ENCODE data around the gene ZNF594.
"Not testable (repeated sequence)": the region's sequence is repeated elsewhere in the genome, so short reads cannot be mapped to it uniquely, and the experiment has no call there.

Gene ZNF594

DNA sequence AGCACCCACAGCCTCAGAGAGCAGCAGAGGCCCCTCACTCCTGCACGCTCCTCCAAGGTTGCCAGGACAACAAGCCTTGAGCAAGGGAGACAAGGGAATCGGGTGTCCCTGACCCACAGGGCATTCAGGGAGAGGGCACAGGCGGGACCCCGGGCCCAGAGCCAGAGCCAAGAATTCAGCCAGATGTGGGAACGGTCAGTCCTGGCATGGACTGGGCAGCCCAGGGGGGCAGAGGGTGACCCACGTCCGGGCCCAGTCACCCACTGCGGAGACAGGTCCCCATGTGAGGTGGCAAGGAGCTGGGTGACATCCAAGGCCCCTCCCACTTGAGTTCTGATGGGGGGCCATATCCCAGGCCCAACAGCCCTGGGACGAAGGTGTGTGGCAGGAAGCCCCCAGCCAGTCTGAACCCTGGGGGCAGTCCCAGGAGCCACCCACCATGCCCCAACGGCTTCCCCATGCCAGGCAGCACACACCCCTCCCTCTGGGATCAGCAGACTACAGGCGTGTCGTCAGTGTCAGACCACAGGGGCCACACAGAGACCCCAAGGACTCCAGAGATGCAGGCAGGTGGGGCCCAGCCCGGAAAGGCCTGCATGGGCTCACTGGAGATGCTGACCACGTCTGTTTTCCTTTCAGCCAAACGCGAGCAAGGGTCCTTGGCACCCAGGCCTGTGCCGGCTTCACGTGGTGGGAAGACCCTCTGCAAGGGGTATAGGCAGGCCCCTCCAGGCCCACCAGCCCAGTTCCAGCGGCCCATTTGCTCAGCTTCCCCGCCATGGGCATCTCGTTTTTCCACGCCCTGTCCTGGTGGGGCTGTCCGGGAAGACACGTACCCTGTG is 52.8 kb downstream of the ZNF594 start:
- in situ Hi-C loops (cut with MboI; ENCODE audit: low pct_unique_long_range_greater_than_20kb, low sequenced_read_pairs, unreplicated experiment): no loop called here
- TF ChIP-seq, protein P1, sequence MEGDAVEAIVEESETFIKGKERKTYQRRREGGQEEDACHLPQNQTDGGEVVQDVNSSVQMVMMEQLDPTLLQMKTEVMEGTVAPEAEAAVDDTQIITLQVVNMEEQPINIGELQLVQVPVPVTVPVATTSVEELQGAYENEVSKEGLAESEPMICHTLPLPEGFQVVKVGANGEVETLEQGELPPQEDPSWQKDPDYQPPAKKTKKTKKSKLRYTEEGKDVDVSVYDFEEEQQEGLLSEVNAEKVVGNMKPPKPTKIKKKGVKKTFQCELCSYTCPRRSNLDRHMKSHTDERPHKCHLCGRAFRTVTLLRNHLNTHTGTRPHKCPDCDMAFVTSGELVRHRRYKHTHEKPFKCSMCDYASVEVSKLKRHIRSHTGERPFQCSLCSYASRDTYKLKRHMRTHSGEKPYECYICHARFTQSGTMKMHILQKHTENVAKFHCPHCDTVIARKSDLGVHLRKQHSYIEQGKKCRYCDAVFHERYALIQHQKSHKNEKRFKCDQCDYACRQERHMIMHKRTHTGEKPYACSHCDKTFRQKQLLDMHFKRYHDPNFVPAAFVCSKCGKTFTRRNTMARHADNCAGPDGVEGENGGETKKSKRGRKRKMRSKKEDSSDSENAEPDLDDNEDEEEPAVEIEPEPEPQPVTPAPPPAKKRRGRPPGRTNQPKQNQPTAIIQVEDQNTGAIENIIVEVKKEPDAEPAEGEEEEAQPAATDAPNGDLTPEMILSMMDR (IDR thresholded peaks at IDR 0.05; ENCODE audit: extremely low read depth, insufficient read depth, missing control alignments): no peak
- no peak for DNase-seq (ENCODE audit: low spot score)

DNA sequence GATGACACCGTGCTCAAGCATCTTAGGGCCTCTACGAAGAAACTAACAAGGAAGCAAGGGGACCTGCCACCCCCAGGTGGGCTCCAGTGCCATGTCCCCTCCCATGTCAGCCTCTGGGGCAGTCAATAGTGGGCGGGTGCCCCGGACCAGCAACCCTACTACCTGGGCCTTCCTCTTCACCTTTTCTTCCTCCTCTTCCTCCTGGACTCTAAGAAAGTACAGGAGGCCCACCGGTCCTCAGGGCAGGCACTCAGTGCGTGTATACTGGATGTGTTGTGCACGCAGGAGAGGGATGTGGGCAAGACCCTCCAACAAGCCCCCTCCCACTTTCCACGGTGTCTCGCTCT is 53.5 kb downstream of the ZNF594 start:
- DNase-seq (ENCODE audit: low spot score); in situ Hi-C loops (cut with MboI; ENCODE audit: low pct_unique_long_range_greater_than_20kb, low sequenced_read_pairs, unreplicated experiment): not testable (repeated sequence)

DNA sequence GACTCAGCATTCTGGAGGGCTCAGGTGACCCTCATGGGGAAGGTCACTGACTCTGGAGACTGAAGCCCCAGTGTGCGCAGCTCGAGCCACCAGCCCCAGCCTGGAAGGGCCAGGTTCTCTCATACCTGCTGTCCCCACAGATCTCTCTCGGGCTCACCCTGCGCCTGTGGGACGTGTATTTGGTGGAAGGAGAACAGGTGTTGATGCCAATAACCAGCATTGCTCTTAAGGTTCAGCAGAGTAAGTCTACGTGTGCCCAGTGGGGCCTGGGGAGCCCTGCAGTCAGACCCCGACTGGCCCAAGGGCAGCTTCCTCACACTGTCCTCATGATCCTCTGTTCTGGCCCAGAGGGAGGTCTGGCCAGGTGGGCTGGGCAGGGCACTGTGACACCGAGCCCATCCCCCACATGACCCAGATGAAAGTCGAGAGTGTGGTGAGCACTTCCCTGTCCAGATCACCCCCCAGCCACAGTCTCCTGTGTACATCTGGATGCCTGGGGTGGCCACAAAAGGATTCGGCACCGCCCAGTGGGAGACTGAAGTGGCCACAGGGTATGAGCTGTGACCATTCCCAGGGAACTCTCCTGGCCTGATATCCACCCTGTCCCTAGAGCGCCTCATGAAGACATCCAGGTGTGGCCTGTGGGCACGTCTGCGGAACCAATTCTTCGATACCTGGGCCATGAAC is 54.0 kb downstream of the ZNF594 start:
- in situ Hi-C loops (cut with MboI; ENCODE audit: low pct_unique_long_range_greater_than_20kb, low sequenced_read_pairs, unreplicated experiment); DNase-seq (ENCODE audit: low spot score): not testable (repeated sequence)

DNA sequence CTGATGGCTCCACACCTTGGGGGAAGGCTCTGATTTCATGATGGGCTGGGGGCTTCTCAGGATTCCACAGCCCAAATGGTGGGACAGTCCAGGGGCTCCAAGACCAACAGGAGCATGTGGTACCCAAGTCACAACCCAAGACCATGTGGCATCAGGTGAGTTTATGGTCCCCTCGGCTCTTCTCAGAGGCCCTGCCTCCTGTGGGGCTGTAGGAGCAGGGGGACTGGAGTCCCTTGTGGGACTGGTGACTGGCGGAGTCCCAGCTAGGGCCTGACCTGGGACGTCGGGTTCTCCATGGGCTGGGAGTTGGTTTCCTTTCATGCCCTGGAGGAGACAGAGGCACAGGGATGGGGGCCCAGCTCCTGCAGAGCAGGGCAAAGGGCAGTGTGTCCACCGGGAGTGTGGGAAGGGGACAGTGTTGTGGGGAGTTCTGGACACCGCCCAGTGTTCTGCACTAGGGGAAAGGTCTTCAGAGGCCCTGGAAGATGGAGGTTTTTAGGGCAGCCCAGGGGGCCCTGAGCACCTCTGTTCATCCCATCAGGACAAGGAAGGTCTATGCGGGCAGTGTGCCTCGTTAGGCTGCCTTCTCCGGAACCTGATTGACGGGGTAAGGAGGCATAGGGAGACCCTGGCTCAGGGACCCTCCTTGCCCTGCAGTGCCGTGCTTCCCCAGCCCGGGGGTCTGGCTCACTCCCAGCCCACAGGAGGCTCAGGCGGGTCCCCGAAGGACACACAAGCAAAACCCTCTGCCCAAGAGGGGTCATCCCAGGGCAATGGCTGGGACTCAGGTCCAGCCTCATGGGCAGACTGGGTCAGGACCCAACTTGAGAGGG is 54.9 kb downstream of the ZNF594 start:
- DNase-seq (ENCODE audit: low spot score); in situ Hi-C loops (cut with MboI; ENCODE audit: low pct_unique_long_range_greater_than_20kb, low sequenced_read_pairs, unreplicated experiment): not testable (repeated sequence)

DNA sequence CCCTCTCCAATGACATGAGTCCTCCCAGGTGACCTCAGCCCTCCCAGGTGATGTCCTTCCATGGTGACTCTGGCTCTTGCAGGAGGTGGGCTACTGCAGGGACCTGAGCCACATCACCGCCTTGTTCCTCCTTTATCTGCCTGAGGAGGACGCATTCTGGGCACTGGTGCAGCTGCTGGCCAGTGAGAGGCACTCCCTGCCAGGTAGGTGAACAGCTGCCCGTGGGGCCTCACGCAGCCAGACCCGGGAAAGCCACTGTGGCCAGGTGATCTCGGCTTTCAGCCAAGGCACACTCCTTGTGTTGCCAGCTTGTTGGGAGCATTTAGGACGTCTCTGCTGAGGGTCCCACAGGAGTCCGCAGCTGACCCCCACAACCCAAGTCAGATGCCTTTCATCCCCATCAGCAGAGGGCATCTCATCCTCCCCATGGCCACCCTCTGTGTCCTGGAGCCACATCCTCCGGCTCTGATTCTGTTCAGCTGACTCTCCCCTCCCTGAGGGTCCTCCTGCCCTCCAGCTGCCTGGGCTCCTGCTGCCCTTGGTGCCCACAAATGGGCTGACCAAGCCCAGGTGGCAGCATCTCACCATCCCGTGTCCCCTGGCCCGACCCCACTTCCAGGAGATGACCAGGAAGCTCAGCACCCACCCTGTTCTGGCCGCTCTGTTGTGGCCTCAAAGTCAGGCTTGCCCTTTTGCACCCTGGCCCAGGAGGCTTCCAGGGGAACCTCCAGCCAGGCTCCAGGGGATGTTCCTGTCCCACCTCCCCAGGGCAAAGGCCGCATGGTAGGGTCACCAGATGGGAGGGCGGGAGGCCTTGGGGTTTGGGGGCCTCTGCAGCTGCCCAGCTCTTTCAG is 55.7 kb downstream of the ZNF594 start:
- in situ Hi-C loops (cut with MboI; ENCODE audit: low pct_unique_long_range_greater_than_20kb, low sequenced_read_pairs, unreplicated experiment): no loop called here
- TF ChIP-seq, protein P1 (IDR thresholded peaks at IDR 0.05; ENCODE audit: extremely low read depth, insufficient read depth, missing control alignments): no peak
- DNase-seq (ENCODE audit: low spot score): no peak

DNA sequence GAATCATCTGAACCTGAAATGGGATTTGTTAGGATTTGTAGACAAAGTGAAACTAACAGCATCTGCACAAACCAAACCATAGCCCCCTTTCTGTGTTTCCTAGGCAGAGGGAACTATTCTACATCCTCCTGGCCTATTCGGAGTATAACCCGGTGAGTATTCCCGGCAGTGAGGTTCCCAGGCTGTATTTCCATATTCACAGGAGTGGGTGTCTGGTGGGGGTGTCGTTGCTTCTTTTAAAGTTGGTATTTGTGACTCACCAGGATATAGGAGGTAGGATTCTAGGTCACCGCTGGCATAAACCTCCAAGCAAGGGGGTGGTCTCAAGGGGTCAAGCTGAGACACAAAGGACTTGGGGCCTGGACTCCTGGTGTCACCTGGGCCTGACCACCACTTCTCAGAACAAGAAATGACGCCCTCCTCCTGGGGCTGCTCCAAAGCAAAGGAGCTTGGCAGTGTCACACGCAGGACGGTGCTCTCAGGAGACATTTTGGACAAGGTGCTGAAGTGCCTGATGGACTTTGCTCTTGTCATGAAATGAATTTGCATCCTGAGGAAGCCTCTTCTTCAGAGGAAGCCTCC is 56.4 kb downstream of the ZNF594 start:
- in situ Hi-C loops (cut with MboI; ENCODE audit: low pct_unique_long_range_greater_than_20kb, low sequenced_read_pairs, unreplicated experiment); DNase-seq (ENCODE audit: low spot score): not testable (repeated sequence)

DNA sequence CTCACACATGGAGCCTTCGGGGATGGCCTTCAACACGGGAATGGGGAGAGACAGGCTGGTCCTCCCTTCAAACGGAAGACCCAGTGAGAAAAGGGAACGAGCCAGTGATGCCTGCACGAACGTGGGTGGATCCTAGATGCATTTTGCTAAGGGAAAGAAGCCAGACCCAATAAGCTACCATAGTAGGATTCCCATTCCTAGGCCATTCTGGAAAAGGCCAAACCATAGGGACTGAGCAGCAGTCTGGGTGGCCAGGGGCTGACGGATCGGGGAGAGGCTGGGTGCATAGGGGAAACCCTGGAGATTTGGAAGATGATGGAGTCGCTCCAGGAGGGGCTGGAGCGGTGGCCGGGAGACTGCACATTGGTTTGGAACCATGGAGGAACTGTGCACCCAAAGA is 57.1 kb downstream of the ZNF594 start:
- DNase-seq (ENCODE audit: low spot score); in situ Hi-C loops (cut with MboI; ENCODE audit: low pct_unique_long_range_greater_than_20kb, low sequenced_read_pairs, unreplicated experiment): not testable (repeated sequence)

DNA sequence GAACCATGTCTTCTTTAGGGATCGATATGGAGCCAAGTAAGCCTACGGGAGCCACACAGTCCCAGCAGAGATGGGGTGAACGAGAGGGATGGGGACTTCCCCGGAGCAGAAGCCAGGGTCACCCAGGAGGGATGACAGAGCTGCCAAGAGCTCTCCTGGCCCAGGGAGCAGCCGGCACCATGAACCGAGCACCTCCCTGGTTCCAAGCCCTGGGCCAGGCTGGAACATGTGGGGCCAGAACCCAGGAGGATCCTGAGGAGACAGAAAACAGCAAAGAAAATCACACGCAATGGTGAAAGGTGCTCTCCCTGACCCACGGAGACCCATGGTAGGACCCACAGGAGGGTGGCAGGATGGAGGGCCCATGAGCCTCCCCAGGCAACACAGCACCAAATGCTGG is 57.7 kb downstream of the ZNF594 start:
- DNase-seq (ENCODE audit: low spot score); in situ Hi-C loops (cut with MboI; ENCODE audit: low pct_unique_long_range_greater_than_20kb, low sequenced_read_pairs, unreplicated experiment): not testable (repeated sequence)

DNA sequence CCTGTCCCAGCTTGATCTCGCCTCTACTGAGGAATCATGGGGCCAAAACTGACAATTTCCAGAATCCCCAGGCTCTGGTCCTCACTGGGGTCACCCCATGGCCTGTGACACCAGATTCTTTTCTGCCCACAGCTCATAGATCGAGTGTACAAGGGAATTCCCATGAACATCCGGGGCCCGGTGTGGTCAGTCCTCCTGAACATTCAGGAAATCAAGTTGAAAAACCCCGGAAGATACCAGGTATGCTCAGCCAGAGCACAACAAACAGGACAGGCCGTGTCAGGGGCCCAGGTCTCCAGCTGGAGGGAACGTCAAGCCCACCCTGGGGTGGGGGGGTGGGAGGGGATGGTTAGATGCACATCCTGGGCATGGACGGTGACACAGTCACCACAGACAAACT is 58.4 kb downstream of the ZNF594 start:
- no peak for DNase-seq (ENCODE audit: low spot score)
- TF ChIP-seq, protein P1 (IDR thresholded peaks at IDR 0.05; ENCODE audit: extremely low read depth, insufficient read depth, missing control alignments): no peak

DNA sequence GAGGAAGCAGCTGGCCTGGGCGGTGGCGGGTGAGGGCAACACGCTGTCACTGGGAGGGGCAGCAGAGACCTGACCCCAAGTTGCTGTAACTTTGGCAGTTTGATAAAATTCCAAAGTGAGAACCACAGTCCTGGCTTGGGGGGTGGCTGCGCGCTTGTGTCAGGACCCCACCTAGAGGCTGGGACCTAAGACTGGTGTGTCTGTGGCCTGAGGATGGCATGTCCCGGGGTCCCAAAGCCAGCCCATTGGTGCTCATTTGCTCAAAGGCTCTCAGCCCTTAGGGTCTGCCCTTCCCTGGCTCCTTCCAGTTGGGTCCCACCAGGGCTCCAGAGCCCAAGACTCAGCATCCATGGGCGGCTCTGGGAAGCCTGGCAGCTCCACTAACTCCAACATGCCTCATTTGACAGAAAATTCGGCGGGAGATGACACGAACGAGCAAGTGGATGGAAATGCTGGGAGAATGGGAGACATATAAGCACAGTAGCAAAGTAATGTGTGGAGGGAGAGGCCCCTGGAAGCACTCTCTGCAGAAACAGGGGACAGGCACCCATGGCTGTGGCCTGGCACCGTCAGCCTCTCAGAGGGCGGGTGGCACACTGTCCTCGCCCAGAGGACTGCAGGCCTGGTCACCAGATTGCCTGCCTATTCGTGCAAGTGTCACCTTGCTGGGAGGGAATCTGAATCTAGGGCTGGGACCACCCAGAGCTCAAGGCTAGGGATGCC is 59.0 kb downstream of the ZNF594 start:
- in situ Hi-C loops (cut with MboI; ENCODE audit: low pct_unique_long_range_greater_than_20kb, low sequenced_read_pairs, unreplicated experiment); DNase-seq (ENCODE audit: low spot score): not testable (repeated sequence)

More for the DNA sequence above, 58.4 kb downstream of the ZNF594 start:
- in situ Hi-C loops (cut with MboI; ENCODE audit: low pct_unique_long_range_greater_than_20kb, low sequenced_read_pairs, unreplicated experiment): no loop called here

DNA sequence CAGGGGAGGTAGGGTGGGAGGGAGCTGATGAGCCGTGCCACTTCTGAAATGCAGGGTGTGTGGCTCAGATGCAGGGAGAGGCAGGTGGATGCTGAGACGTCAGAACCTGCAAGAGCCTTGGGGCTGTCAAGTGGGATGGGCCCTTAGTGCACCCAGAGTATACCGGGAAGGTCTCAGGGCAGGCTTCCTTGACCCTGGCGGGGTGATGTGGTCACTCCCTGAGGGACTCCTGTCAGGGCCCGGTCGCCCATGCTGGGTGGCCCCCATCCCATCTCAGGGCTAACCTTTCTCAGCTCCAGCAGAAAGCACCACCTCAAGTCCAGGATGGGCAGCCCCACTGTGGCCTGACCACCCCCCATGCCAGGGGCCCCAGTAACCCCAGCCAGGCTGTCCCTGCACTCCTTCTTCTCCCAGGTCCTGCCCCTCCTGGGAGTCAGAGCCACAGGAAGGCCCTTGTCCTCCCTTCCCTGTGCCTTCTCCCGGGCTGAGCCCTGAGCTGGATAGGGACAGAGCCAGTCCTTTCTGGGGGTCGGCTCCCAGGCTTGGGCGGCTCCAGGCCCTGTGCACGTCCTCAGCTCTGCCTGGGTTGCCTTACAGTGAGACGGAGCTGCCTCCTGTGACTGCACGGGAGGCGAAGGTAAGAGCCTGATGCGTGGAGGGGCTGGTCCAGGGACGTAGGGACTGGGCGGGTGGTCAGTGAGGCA is 59.7 kb downstream of the ZNF594 start:
- in situ Hi-C loops (cut with MboI; ENCODE audit: low pct_unique_long_range_greater_than_20kb, low sequenced_read_pairs, unreplicated experiment); DNase-seq (ENCODE audit: low spot score): not testable (repeated sequence)
